NAMALWA (cell line): ENCODE data around the gene HTRA3.

Experiments
- DNase-seq: peaks from one replicate; pipeline ENCODE4 v3.0.0-alpha.2; 2015; ENCODE audit warnings: low spot score

Gene HTRA3

GRCh38 chr4:8280158-8280875 lies 10.8 kb downstream of the HTRA3 start:
- no peak for DNase-seq

DNA sequence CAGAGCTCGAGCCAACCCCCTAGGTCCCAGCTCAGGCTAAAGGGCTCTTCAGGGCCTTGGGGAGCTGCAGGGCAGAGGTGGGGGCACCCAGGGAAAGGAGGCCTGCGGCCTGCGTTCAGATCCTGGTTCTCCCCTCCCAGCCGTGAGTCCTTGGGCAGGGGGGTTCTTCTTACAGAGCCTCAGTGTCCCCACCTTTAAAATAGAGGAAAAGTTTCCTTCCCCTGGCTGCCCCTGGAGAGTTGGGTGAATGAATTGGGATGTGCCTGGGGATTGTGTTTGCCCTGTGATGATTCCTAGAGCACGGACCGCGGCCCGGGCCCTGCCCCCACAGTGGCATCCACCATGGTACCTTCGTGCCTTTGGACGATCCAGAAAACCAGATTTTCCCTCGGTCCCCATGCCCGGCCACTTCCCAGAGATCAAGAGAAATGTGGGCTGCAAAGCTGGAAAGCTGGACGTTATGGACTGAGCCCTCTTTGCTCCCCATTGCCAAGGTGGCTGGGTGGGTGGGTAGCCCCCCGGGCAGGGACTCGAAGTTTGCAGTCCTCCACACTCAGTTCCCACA lies 11.4 kb downstream of the HTRA3 start:
- no peak for DNase-seq

- DNase-seq: no peak
Measured at GRCh38 chr4:8281519-8282133, 12.1 kb downstream of the HTRA3 start.

- no peak for DNase-seq
Measured at GRCh38 chr4:8282134-8282641, 12.6 kb downstream of the HTRA3 start.

- DNase-seq: no peak
Measured at GRCh38 chr4:8282742-8283141, 13.2 kb downstream of the HTRA3 start.

DNA sequence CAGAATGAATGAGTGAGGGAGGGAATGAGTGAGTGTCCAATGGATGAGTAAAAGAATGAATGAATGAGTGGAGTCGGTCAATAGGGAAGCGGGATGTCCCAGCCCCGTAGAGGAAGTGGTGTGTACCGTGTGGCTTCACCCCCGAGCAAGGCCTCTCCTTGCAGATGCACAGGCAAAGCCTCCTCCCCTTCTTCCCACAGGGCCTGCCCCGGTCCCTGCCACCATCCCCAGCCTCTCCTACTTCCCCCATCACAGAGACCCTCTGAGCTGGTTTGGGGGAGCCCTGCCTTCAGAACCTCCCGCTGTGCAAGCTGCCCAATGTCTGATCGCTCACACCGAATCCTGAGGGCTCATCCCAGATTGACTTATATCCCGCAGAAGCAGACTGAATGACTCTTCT lies 13.6 kb downstream of the HTRA3 start:
- no peak for DNase-seq

GRCh38 chr4:8283631-8284121 lies 14.1 kb downstream of the HTRA3 start:
- DNase-seq: peak; percentile 39

DNA sequence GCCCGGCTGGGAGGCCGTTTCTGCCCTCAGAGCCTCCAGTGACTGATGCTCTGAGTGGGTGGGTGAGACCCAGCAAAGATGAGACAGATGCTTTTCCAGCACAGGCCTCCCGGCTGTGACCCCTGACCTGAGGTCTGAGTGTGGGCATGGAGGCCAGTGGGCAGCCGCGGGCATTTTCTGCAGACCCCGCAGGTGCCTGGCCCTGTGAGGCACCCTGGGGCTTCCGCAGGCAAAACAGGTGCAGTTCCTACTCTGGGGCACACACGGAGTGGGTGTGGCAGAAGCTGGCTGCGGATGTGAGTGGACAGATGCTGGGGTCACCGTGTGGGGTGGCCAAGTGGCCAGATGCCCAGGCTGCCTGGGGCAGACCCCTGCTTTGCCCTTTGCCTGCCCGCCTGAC lies 14.8 kb downstream of the HTRA3 start:
- no peak for DNase-seq

DNA sequence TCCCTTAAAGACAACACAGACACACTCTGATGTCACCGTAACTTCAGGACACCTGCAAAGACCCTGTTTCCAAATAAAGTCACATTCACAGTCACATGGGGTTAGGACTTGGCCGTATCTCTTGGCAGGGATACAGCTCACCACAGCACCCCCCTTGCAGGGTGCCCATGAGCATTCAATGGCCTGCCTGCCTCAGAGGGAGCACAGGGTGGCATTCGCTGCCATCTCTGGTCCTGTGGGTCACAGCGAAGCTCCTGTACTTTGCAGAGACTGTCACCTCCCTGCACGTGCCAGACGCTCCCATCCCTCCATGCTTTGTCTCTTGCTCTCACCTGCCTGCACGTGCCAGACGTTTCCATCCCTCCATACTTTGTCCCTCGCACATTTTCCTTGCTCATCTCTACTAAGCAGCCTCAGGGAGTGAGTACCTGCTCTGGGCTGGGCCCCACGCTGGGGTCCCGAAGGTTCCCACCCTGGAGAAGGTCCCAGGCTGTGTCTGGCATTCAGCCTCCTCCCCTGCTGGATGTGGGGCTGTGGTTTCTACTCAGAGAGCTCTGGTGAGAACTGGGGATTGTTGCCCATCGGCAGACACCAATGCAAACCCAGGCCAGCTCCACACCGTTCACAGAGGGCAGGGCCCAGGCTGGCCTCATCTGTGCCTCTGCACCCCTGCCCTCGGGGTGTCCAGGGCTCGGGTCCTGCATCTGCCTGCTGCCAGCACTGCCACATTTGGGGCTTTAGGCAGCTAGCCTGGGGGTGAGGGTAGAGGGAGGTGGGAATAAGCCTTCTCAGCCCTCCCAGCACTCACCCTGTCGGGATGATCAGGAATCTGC lies 15.8 kb downstream of the HTRA3 start:
- DNase-seq: peak; percentile 17

GRCh38 chr4:8285976-8286718 lies 16.6 kb downstream of the HTRA3 start:
- no peak for DNase-seq

- no peak for DNase-seq
Measured at GRCh38 chr4:8286719-8287342, 17.3 kb downstream of the HTRA3 start.

GRCh38 chr4:8287343-8288280 lies 18.1 kb downstream of the HTRA3 start:
- DNase-seq: no peak

- no peak for DNase-seq
Measured at GRCh38 chr4:8289151-8289750, 19.7 kb downstream of the HTRA3 start.

- peak; percentile 21 for DNase-seq
Measured at GRCh38 chr4:8289956-8290700, 20.6 kb downstream of the HTRA3 start.

GRCh38 chr4:8290701-8290970 lies 21.1 kb downstream of the HTRA3 start:
- peak; percentile 37 for DNase-seq

- no peak for DNase-seq
Measured at GRCh38 chr4:8291036-8291682, 21.6 kb downstream of the HTRA3 start.

GRCh38 chr4:8291701-8292477 lies 22.3 kb downstream of the HTRA3 start:
- DNase-seq: no peak
